CD4-positive, alpha-beta T cell treated with Interleukin-10 for 1 hour (primary cell): ENCODE results near the gene GLDC.
"Not testable (repeated sequence)": the region's sequence is repeated elsewhere in the genome, so short reads cannot be mapped to it uniquely, and the experiment has no call there.

Experiments
- DNase-seq: peaks from one replicate; pipeline ENCODE4 v3.0.0-alpha.2; 2020

The GLDC gene

DNA sequence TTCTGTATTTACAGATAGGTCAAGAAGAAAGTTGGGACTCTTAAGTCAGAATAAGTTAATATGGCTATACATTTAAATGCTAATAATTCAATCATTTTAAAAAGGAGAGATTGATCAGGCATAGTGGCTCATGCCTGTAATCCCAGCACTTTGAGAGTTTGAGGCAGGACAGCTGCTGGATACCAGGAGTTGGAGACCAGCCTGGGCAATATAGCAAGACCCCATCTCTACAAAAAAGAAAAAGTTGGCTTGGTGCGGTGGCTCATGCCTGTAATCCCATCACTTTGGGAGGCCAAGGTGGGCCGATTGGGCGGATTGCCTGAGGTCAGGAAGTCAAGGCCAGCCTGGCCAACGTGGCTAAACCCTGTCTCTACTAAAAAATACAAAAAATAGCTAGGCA is 15.0 kb upstream of the GLDC start:
- no peak for DNase-seq

DNA sequence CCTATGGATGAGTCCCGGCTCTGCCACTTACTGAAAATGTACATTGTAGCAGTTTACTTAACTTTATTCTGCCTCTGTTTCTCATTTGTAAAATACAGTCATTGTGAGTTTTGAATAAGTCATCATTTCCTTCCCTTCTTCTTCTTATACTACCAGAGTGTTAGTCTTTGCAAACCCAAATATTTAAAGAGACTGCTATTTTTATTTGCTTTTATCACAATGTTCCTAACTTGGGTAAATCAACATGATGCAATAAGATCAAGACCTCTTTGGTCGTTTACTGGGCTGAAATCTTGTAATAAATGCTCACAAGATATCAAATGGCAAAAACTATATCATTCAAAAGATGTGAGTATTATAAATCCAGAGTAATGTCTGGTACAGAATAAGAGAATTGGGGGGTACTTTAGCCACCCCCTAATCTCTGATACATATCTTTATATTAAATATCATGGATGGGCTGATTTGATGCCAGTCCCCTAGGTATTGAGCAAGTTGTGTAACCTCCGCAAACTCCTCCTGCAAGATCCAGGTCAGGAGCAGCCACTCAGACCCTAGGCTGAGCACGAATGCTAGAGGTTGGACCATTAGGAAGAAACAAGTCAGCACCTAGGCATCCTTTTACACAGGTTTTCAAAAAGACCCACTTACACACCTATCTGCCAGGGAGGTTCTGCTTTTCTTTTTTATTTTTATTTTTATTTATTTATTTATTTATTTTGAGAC is 13.3 kb upstream of the GLDC start:
- no peak for DNase-seq

DNA sequence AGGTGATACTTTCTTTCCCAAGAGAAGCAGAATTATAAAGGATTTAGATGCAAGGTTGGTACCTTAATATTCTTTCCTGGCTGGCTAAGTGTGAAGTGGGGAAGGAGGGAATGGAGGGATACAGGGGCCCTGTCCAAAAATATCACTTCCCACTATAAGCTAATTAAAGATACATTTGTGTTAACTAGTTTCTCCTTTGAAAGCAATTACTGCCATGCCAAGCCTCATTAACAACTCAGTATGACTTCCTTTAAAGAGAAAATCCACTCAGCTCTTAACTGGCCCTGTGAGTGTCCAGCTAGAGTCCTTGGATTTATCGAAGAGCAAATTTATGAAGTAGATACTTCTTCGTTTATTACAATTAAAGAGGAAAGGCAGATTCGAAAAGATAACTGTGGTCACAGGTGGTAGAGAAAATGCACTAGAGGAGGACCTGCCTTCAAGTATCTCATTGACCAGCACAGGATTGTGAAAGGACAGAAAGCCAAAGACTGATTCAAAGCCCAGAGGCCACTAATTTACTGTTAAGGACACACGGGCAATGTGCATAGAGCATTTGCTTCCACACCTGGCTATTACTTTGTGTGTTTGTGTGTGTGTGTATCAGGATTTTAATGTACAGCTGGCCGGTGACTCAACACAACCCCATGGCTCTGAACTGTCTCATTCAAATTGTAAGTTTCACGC is 11.2 kb upstream of the GLDC start:
- no peak for DNase-seq

DNA sequence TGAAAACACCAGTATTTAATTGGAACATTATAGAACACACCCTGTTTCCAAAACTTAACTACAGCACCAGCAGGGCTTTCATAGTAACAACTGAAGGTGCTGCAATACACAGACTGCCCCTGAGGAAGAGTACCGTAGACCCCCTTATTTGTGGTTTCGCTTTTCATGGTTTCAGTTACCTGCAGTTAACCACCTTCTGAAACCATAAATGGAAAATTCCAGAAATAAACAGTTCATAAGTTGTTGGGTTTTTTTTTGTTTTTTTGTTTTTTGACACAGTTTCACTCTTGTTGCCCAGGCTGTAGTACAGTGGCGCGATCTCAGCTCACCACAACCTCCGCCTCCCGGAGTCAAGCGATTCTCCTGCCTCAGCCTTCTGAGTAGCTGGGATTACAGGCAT is 9.5 kb upstream of the GLDC start:
- no peak for DNase-seq

GRCh38 chr9:6646293-6646636 is 736 bp upstream of the GLDC start:
- DNase-seq: peak; percentile 11

DNA sequence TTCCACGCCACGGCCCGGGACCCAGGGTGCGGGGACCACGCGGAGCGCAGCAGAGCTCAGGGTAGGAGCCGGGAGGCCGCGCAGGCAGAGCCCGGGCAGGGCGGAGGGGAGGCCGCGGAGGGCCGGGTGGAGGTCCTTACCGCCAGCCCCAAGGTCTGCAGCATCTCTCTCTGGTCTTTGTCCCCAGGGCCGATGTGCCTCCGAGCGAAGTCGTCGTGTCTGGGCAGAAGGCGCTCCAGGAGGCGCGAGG is 499 bp downstream of the GLDC start:
- peak; percentile 2 for DNase-seq

- DNase-seq: no peak
Measured at GRCh38 chr9:6644346-6645104, 1.0 kb downstream of the GLDC start.

DNA sequence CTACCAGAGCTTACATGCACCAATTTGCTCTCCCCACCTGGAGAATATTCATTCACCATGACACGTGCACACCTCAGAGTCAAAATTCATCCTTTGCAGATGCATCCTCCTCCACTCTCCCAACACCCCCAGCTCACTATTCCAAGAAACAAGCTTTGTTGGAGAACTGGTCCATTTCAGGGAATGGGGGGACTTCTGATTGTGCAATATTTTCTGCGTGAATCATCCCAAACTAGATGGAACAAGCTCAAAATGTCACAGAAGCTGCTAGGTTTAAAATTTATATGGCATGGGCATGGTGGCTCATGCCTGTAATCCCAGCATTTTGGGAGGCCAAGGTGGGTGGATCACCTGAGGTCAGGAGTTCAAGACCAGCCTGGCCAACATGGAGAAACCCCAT is 3.6 kb downstream of the GLDC start:
- no peak for DNase-seq

DNA sequence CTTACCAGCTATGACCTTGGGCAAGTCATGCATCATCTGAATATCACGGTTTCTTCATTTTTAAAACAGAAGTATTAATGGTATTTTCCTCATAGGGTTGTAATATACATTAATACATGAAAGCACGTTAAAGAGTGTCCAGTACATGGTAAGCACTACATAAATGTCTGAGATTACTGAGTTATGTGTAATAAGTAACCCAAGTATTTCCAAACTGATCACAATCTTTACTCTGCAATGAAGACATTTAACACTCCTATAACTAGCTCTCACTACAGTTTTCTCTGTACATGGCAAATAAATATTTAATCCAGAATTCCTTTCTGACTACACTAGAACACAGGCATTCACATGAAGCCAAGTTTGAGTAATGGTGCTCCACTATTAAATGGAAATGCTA is 4.0 kb downstream of the GLDC start:
- no peak for DNase-seq

DNA sequence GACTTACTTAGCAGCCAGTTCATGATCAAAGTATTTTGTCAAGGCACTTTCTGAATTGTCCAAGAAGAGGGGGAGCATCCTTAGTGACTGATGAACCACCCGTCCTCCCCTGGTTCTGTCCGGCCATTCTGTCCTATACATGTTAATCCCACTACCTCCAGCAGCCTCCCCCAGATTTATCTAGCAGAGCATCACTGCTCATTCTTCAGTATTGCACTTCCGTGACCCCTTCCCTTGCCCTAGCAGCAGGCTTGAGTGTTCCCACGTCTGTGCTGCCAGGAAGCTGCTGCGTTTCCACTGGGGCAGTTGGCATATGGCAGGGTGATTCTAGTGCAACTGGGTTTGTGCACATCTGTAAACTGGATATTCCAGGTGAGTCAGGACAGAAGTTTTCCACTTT is 4.5 kb downstream of the GLDC start:
- no peak for DNase-seq

- no peak for DNase-seq
Measured at GRCh38 chr9:6640268-6641051, 5.1 kb downstream of the GLDC start.

- DNase-seq: no peak
Measured at GRCh38 chr9:6639622-6640021, 5.9 kb downstream of the GLDC start.

DNA sequence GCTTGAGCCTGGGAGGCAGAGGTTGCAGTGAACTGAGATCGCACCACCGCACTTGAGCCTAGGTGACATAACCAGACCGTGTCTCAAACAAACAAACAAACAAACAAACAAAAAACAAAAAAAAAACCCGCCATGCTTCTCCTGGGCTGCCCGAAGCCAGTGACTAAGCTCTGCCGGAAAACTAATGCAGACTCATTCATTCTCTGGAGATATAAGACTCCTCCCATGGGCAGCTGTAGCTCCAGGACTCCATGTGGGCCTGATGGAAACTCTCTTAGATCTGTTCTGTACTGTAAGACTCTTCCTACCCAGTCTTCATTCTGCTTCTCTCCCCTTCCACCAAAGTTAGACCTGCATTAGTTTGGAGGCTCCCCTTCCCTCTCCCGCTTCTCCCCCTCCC is 11.1 kb downstream of the GLDC start:
- DNase-seq: no peak

GRCh38 chr9:6633378-6633777 is 12.2 kb downstream of the GLDC start:
- no peak for DNase-seq

DNA sequence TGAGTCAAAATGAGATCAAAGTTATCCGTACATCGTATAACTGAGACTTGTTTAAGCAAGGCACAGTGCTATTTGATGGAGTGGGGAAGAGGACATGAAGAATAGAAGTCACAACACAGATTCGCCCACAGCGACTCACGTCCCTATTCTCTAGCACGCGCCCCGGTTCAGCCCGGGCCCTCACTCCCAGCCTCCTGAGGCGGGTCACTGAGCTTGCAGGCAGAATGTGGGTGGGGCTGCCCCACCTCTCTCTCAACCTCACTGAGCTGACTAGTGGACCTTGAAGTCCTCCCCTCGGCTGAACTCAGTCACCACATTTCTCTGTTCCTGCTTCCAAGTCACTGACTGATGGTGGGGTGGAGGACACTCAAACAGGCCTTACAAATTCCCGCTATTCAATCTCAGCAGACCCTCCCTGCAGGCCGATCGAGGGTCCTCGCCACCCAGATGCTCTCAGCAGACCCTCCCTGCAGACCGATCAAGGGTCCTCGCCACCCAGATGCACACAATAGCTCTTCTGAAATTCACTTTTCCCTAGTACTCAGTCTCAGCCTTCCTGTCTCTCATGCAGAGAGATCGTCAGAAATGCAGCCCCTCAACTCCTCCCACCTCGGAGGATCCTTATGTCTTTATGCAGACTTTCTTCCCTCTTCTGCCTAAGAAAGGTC is 12.9 kb downstream of the GLDC start:
- DNase-seq: no peak

- no peak for DNase-seq
Measured at GRCh38 chr9:6631207-6631512, 14.4 kb downstream of the GLDC start.

DNA sequence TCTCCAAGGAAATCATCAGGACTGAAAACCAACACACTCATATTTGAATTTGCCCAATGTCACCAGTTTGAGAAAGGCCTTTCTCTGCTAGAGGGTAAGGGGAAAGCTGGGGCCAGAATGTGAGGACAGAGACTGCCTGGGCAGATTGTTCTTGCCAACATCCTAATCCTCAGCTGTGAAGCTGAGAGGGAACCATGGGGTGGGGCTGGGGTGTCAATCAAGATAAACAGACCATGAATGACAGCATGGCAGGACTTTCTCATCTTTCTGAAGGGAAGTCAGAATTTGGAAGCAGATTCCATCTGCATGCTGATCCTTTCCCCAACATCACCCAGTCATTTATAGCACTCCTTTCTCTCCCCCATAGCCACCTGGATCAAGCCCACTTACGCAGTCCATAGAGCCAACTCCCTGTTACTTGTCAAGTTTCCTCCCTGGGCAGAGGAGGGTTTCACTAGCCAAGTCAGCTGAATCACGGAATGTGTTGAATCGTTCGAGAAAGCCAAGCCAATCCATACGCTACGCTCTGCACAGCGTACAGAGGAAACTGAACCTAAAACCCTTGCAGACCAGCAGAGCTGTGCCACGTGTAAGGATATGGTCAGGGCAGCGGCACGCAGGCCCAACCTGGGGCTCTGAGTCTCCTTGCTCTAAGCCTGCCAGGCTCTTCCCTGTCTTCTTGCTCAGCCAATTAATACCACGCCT is 14.9 kb downstream of the GLDC start:
- peak; percentile 15 for DNase-seq

DNA sequence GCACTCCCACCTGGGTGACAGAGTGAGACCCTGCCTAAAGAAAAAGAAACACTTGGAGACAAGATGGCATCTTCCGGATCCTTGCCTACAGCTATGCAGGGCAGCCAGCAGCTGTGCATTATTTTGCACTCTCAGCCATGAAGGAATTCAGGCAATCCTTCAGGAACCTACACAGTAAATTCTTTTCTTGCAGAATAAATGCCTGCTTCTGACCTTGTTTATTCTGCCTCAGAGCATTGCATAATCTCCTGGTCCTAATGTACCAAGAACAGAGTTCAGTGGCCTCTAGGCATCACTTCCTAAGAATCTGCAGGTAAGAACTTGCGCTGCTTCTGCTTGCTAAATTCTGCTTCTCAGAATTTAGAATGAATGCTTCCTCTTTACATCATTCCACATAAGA is 16.8 kb downstream of the GLDC start:
- no peak for DNase-seq

GRCh38 chr9:6625363-6625762 is 20.2 kb downstream of the GLDC start:
- no peak for DNase-seq

GRCh38 chr9:6622784-6623183 is 22.7 kb downstream of the GLDC start:
- DNase-seq: not testable (repeated sequence)

DNA sequence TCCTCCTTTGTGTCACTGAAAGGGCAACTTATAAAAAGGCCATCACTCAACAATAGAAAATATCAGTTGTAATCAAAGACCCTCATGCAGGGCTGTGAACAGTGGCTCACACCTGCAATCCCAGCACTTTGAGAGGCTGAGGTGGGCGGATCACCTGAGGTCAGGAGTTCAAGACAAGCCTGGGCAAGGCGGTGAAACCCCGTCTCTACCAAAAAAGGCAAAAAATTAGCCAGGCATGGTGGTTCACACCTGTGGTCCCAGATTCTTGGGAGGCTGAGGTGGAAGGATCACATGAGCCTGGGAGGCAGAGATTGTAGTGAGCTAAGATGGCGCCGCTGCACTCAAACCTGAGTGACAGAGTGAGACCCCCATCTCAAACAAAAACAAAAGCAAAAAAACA is 24.7 kb downstream of the GLDC start:
- no peak for DNase-seq

DNA sequence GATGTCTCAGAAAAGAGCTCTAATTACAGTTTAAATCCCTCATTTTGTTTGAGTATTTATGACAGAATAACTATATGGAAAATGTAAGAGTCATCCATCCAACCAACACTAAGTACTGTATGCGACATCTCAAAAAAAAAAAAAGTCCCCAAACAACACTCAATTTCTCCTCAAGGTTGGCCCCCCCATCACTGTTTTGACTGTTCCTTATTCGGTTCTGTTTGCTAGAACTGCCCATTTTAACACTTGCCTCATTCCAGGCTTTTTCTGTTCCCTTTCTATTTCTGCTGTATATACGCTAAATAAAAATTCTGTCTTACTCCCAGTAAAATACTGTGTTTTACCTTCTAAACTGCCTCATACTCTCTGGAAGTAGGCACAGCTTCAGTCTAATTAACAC is 25.2 kb downstream of the GLDC start:
- DNase-seq: no peak

DNA sequence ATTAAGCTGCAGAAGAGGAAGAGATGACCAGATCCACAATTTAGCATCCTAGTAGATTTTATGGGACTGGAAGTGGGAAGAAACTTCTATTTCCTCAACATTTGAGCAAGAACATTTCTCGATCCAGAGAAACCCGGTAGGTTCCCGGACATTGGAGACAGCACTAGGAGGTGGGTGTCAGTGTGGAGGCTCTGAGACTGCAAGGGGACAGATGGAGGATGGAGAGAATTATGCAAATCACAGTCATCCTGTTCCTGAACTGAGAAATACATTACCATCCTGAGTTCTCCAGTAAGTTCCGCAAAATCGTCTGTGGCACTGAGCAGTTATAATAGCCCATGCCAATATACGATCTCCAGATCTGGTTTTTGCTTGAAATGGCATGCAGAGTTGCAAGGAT is 25.6 kb downstream of the GLDC start:
- no peak for DNase-seq
